ENCODE data around the gene TAP2.

Gene TAP2

GRCh38 chr6:32794510-32794909 is 44.0 kb downstream of the TAP2 start:
- DNase-seq, result no peak

GRCh38 chr6:32792901-32793435 is 45.6 kb downstream of the TAP2 start:
- DNase-seq, result no peak

- DNase-seq, result no peak
These were observed 48.2 kb downstream of the TAP2 start for GRCh38 chr6:32790306-32790705.

All from hypothalamus (tissue), 51 donors.